Endodermal cell (in vitro differentiated cells): ENCODE data around the gene SPATA6L. TPM values are rescaled to one million over a fixed set of nuclear protein-coding genes. Genes with fewer than 3 reads are reported as not detected.

Experiments used
- DNase-seq: peaks from one replicate; pipeline ENCODE4 v3.0.0-alpha.2; 2017
- H3K27ac ChIP-seq: 2 replicates; pipeline ENCODE4 v1.5.1; 2013; ENCODE audit warnings: mild to moderate bottlenecking, low read depth, low read length, moderate library complexity
- H3K27me3 ChIP-seq: 2 replicates; pipeline ENCODE4 v1.6.1; 2013; ENCODE audit warnings: mild to moderate bottlenecking, low read length, moderate library complexity; ENCODE audit not compliant: insufficient read depth, control insufficient read depth, poor library complexity, severe bottlenecking
- H3K36me3 ChIP-seq: 2 replicates; pipeline ENCODE4 v1.7.0; 2013; ENCODE audit warnings: mild to moderate bottlenecking, low read length, moderate library complexity; ENCODE audit not compliant: control insufficient read depth, insufficient read depth
- H3K4me1 ChIP-seq: one replicate; pipeline ENCODE4 v1.7.0; 2013; ENCODE audit warnings: low read length; ENCODE audit not compliant: control insufficient read depth, insufficient read depth
- H3K4me3 ChIP-seq: 2 replicates; pipeline ENCODE4 v1.5.1; 2013; ENCODE audit warnings: mild to moderate bottlenecking, low read length, moderate library complexity
- H3K9ac ChIP-seq: 2 replicates; pipeline ENCODE4 v1.6.1; 2013; ENCODE audit warnings: mild to moderate bottlenecking, low read length, moderate library complexity; ENCODE audit not compliant: poor library complexity, severe bottlenecking; ENCODE audit errors: extremely low read depth
- H3K9me3 ChIP-seq: 2 replicates; pipeline ENCODE4 v1.6.1; 2013; ENCODE audit warnings: mild to moderate bottlenecking, low read length, moderate library complexity; ENCODE audit not compliant: control insufficient read depth
- H3K27ac Mint-ChIP-seq: 2 replicates; pipeline ENCODE4 v1.8.0; 2020; ENCODE audit warnings: mixed read lengths
- H3K27me3 Mint-ChIP-seq: 2 replicates; pipeline ENCODE4 v1.8.0; 2021; ENCODE audit warnings: mild to moderate bottlenecking, mixed read lengths; ENCODE audit not compliant: insufficient read depth
- H3K36me3 Mint-ChIP-seq: 2 replicates; pipeline ENCODE4 v1.8.0; 2020; ENCODE audit warnings: low read depth, mixed read lengths
- H3K4me1 Mint-ChIP-seq: 2 replicates; pipeline ENCODE4 v1.8.0; 2020; ENCODE audit warnings: mixed read lengths
- H3K4me3 Mint-ChIP-seq: 2 replicates; pipeline ENCODE4 v1.8.0; 2020; ENCODE audit warnings: mild to moderate bottlenecking, moderate library complexity, mixed read lengths
- H3K9me3 Mint-ChIP-seq: 2 replicates; pipeline ENCODE4 v1.8.0; 2020; ENCODE audit warnings: mild to moderate bottlenecking, mixed read lengths
- WGBS, 2 experiments: methylation state at CpG; one replicate each; pipeline versions ENCODE4 v1.1.5 to v1.1.7; 2013; ENCODE audit warnings: missing lambda C conversion rate in 2 of 2, mixed read lengths in 1 of 2; ENCODE audit not compliant: insufficient coverage in 1 of 2, insufficient read length in 1 of 2; 5-methylcytosine and 5-hydroxymethylcytosine counted together
- total RNA-seq, 2 donors: library from RNA; stranded (reverse); fragmentation: NEBNext Ultra II Directional in 1 of 2; extraction: Animal tissue kit (Norgen Biotek cat#: 25700) in 1 of 2; gene quantifications; 2 replicates in 1 of 2; 3 replicates in 1 of 2; pipeline ENCODE4 v1.2.1, GENCODE V29; 2021
- TF ChIP-seq, protein P1 (sequence below): fragments of 200-600 bp; sonication (generic); conservative IDR thresholded peaks from 2 replicates; pipeline ENCODE4 v1.5.0; 2021; ENCODE audit warnings: antibody characterized with exemption, mild to moderate bottlenecking

SPATA6L gene
- total RNA-seq, 2 donors from 2014 or later = 1.2 to 2.0 TPM

DNA sequence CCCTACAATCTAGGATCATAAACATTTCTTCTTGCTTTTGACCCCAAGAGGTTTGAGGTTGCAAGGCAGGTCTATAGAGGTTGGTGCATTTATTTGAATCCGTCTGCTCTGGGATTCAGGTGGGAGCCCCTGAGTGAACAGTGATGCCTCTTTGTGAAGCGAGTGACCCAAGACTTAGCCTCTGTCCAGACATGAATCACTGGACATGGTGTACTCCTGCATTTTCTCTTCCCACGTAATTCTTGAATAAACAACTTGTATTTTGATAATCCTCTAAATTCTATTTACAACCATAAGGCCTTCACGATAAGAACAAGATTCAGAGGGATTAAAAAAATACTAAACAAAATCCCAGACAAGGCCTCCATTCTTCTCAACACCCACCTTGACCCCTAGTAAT, 71.7 kb downstream of the SPATA6L start:
- no peaks in the 10 kb centered on the region for H3K36me3 Mint-ChIP-seq
- WGBS, 2 experiments = 92 to 93% methylated on average over 4 of the region's 4 CpGs
- no peak overlapping the region for H3K4me3 Mint-ChIP-seq
- H3K9ac ChIP-seq = no peak overlapping the region
- H3K27me3 ChIP-seq = no peaks in the 10 kb centered on the region
- H3K9me3 ChIP-seq = no peaks in the 10 kb centered on the region
- no peaks in the 10 kb centered on the region for H3K9me3 Mint-ChIP-seq
- no peaks in the 10 kb centered on the region for H3K36me3 ChIP-seq
- no peak overlapping the region for H3K27ac Mint-ChIP-seq
- H3K27ac ChIP-seq = no peak overlapping the region
- H3K27me3 Mint-ChIP-seq = no peaks in the 10 kb centered on the region
- H3K4me1 Mint-ChIP-seq = no peaks in the 10 kb centered on the region
- H3K4me1 ChIP-seq = no peaks in the 10 kb centered on the region
- TF ChIP-seq, protein P1, sequence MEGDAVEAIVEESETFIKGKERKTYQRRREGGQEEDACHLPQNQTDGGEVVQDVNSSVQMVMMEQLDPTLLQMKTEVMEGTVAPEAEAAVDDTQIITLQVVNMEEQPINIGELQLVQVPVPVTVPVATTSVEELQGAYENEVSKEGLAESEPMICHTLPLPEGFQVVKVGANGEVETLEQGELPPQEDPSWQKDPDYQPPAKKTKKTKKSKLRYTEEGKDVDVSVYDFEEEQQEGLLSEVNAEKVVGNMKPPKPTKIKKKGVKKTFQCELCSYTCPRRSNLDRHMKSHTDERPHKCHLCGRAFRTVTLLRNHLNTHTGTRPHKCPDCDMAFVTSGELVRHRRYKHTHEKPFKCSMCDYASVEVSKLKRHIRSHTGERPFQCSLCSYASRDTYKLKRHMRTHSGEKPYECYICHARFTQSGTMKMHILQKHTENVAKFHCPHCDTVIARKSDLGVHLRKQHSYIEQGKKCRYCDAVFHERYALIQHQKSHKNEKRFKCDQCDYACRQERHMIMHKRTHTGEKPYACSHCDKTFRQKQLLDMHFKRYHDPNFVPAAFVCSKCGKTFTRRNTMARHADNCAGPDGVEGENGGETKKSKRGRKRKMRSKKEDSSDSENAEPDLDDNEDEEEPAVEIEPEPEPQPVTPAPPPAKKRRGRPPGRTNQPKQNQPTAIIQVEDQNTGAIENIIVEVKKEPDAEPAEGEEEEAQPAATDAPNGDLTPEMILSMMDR = no peak
- no peak for DNase-seq
- H3K4me3 ChIP-seq = no peak overlapping the region

DNA sequence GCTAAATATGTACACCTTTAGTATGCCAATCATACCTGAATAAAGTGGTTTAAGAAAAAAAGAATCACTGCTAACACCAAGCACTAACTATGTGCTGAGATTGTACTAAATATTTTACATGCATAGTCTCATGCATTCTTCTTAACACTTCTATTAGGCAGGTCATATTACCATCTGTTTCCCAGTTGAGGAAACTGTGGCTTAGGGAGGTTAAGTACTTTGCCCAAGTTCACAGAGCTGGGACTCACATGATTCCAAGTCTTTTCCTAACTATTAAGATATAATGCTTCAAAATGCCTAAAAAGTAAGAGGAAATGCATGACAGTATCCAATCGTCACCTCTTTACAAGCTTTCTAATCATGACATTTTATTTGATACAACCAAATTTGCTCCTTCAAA, 73.4 kb downstream of the SPATA6L start:
- DNase-seq = no peak
- H3K4me3 Mint-ChIP-seq = no peak overlapping the region
- no peaks in the 10 kb centered on the region for H3K27me3 Mint-ChIP-seq
- Histone ChIP-seq H3K27ac (no peak overlapping the region), H3K4me1 (no peaks in the 10 kb centered on the region), H3K9ac (no peak overlapping the region), H3K9me3 (no peaks in the 10 kb centered on the region), H3K4me3 (no peak overlapping the region), H3K36me3 (no peaks in the 10 kb centered on the region), H3K27me3 (no peaks in the 10 kb centered on the region)
- TF ChIP-seq, protein P1 = no peak
- no peaks in the 10 kb centered on the region for H3K4me1 Mint-ChIP-seq
- H3K36me3 Mint-ChIP-seq = no peaks in the 10 kb centered on the region
- no peak overlapping the region for H3K27ac Mint-ChIP-seq
- WGBS, 2 experiments = 87 to 100% methylated on average over 1 of the region's 1 CpG
- no peaks in the 10 kb centered on the region for H3K9me3 Mint-ChIP-seq

DNA sequence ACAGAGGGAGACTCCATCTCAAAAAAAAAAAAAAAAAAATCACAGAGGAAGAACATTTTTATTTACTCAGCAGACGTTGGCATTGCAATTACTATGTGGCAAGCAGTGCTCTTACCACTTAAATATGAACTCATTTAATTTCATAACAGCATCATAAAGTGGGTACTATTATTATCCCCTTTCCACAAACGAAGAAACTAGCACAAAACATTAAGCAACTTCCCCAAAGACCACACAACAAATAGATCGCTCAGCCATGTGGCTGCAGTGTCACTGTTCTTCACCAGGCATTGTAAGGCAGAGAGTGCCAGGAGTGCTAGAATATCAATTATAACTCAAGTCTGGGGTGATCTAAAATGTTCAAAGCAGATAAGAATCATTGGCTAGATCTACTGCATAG, 74.0 kb downstream of the SPATA6L start:
- TF ChIP-seq, protein P1 = no peak
- no peaks in the 10 kb centered on the region for H3K27me3 Mint-ChIP-seq
- WGBS, 2 experiments = 93 to 100% methylated on average over 2 to 3 of the region's 3 CpGs
- no peaks in the 10 kb centered on the region for H3K4me1 Mint-ChIP-seq
- H3K4me1 ChIP-seq = no peaks in the 10 kb centered on the region
- H3K9me3 Mint-ChIP-seq = no peaks in the 10 kb centered on the region
- H3K27ac ChIP-seq = no peak overlapping the region
- H3K36me3 ChIP-seq = no peaks in the 10 kb centered on the region
- H3K9ac ChIP-seq = no peak overlapping the region
- no peak for DNase-seq
- no peak overlapping the region for H3K4me3 ChIP-seq
- H3K4me3 Mint-ChIP-seq = no peak overlapping the region
- no peaks in the 10 kb centered on the region for H3K27me3 ChIP-seq
- H3K9me3 ChIP-seq = no peaks in the 10 kb centered on the region
- H3K27ac Mint-ChIP-seq = no peak overlapping the region
- no peaks in the 10 kb centered on the region for H3K36me3 Mint-ChIP-seq
